ENCODE data around the gene QRFP.

Gene QRFP

DNA sequence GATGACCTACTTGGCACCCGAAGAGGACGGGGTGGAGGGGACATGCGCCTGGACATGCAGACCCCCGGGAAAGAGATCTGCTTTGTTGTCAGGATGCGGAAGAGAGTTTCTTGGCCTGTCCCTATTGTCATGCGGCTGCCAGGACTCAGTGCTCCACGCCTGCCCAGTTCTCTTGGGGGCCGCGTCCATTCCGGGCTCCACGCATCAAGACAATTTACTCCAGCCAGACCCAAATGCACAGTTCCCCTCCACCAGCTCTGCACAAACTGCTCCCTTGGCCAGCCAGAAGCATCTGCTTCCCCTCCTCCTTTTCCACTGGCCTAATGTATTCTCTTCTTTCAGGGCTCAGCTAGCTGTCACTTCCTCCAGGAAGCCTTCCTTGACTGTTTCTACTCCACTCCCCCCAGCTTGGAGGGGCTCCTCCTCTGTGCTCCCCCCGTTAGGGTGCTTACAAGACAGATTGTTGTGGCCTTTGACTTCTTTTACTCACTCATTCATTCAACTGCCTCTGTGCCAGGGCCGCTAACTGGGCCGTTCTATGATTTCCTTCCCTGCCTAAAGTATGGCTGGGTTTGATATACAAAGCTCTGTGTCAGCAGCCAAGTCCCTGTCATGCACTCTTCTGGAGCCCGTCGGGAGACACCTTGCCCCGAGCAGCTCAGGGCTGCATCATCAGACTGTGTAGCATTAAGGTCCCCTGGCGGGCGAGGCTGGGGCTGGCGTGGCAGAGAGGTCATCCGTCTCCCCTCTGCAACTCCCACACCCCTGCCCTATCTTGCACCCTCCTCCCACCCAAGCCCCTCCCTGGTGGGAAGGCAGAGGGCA, 35.9 kb upstream of the QRFP start:
- CTCF ChIA-PET = interaction anchor here (0.5 to 2.6 kb wide), 12 partner anchors 10 to 230 kb away, joined by 3 to 15 read pairs (median 5); no protein-coding TSS in a partner anchor

DNA sequence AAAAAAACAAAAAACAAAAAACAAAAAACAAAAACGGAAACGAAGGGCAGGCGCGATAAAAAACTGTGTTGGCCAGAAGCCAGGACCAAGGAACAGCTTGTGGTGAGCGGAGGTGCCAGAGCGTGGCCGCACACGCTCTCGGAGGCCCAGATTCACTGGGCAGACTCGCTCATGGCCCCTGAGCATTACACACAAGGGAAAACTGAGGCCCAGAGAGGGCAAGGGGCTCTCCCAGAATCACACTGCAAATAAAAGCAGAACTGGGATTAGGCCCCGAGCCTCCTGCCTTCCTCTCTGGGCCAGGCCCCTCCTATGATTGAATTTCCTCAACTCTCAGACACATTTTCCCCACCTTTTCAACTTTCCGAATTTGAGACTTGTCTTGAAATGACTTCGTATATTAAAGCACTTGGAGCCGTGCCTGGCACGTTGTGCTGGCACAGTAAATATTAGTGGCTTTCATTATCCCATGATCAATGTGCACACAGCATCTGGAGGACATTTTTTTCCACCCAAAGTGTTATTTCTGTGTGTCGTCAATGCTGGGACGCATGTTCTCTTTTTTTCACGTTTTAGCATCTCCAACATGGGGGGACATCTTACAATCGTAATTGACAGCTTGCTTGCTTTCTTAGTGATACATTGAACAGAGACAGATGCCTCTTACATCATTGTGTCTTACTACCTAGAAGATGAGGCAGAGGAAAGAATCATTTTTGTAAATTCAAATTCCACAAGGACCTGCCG, 35.1 kb upstream of the QRFP start:
- no peak overlapping the region for H3K27ac ChIP-seq (ENCODE audit: extremely low read depth, low read depth, low read length)
- no peaks in the 10 kb centered on the region for H3K9me3 ChIP-seq (ENCODE audit: control insufficient read depth, insufficient read depth, low read depth, low read length)
- H3K4me1 ChIP-seq (ENCODE audit: control insufficient read depth, insufficient read depth, low read length) = peaks cover 3% of the 10 kb centered on the region; the same call in 1 of the 2 replicates
- CTCF ChIA-PET = interaction anchor here (1.0 to 1.3 kb wide), 3 partner anchors 38 to 115 kb away, joined by 3 to 9 read pairs (median 4); no protein-coding TSS in a partner anchor
- no peak overlapping the region for H3K4me3 ChIP-seq (ENCODE audit: low read depth, low read length)
- POLR2A ChIA-PET = no interaction called here
- no peak for TF ChIP-seq PRDM1 (tag by site-specific recombination; IDR thresholded peaks at IDR 0.05)
- 0 out of 2 replicates have a peak, but pooled peaks have one; percentile 23 for TF ChIP-seq ZNF146 (tag by site-specific recombination; IDR thresholded peaks at IDR 0.05)
- TF ChIP-seq ZNF621 (tag by site-specific recombination; IDR thresholded peaks at IDR 0.05) = no peak
- TF ChIP-seq ZNF350 (tag by site-specific recombination; IDR thresholded peaks at IDR 0.05) = no peak
- TF ChIP-seq ZFP41 (tag by site-specific recombination; IDR thresholded peaks at IDR 0.05; ENCODE audit: borderline replicate concordance) = no peak
- TF ChIP-seq ZNF239 (tag by site-specific recombination; IDR thresholded peaks at IDR 0.05) = no peak
- H3K36me3 ChIP-seq (ENCODE audit: control insufficient read depth in 2 of 2, insufficient read depth in 1 of 2, low read length in 2 of 2) = no peaks in the 10 kb centered on the region

More for the DNA sequence above, 35.9 kb upstream of the QRFP start:
- Histone ChIP-seq H3K4me3 (ENCODE audit: low read depth, low read length) (no peak overlapping the region), H3K27ac (ENCODE audit: extremely low read depth, low read depth, low read length) (no peak overlapping the region), H3K4me1 (ENCODE audit: control insufficient read depth, insufficient read depth, low read length) (peaks cover 3% of the 10 kb centered on the region; the same call in 1 of the 2 replicates), H3K9me3 (ENCODE audit: control insufficient read depth, insufficient read depth, low read depth, low read length) (no peaks in the 10 kb centered on the region), H3K36me3 (ENCODE audit: control insufficient read depth in 2 of 2, insufficient read depth in 1 of 2, low read length in 2 of 2) (no peaks in the 10 kb centered on the region)
- TF ChIP-seq ZNF146 (tag by site-specific recombination; IDR thresholded peaks at IDR 0.05) (no peak), EGR2 (tag by site-specific recombination; IDR thresholded peaks at IDR 0.05; ENCODE audit: low read depth) (0 out of 2 replicates have a peak, but pooled peaks have one; percentile 11), ZFHX2 (tag by site-specific recombination; conservative IDR thresholded peaks at IDR 0.05) (0 out of 2 replicates have a peak, but pooled peaks have one; percentile 9)
- POLR2A ChIA-PET = interaction anchor here (1.0 kb wide), 1 partner anchor 105 kb away, joined by 3 read pairs; no protein-coding TSS in a partner anchor

DNA sequence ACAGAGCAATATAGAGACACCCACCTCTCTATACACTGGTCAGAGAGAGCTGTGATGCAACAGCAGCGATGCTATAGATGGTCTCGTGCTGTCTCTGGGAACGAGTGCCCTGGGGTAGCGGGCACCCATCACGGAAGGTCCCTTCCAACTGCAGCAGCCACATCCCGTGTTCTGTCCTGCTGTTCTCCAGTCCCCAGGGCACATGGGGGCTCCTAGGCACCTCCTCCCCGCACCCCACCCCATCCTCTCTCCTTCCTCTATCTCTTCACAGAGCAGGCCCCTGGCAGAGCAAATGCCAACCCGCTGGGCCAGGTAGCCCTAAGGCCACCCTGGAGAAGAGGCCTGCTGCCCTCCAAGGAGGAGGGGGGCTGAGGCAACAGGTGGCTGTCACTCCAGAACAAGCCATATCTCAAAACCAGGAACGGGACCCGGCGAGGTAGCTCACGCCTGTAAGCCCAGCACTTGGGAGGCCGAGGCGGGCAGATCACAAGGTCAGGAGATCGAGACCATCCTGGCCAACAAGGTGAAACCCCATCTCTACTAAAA, 34.3 kb upstream of the QRFP start:
- H3K9me3 ChIP-seq (ENCODE audit: control insufficient read depth, insufficient read depth, low read depth, low read length) = no peaks in the 10 kb centered on the region

More for the DNA sequence above, 34.3 kb upstream of the QRFP start:
- no peaks in the 10 kb centered on the region for H3K36me3 ChIP-seq (ENCODE audit: control insufficient read depth in 2 of 2, insufficient read depth in 1 of 2, low read length in 2 of 2)
- CTCF ChIA-PET = interaction anchor here (1.0 kb wide), 1 partner anchor 60 kb away, joined by 3 read pairs; no protein-coding TSS in a partner anchor
- POLR2A ChIA-PET = no interaction called here
- peaks cover 3% of the 10 kb centered on the region; the same call in 1 of the 2 replicates for H3K4me1 ChIP-seq (ENCODE audit: control insufficient read depth, insufficient read depth, low read length)
- no peak overlapping the region for H3K4me3 ChIP-seq (ENCODE audit: low read depth, low read length)
- no peak overlapping the region for H3K27ac ChIP-seq (ENCODE audit: extremely low read depth, low read depth, low read length)
- TF ChIP-seq SCRT2 (tag by site-specific recombination; IDR thresholded peaks at IDR 0.05) (peak; percentile 97), SCRT1 (tag by site-specific recombination; IDR thresholded peaks at IDR 0.05; ENCODE audit: borderline replicate concordance) (peak; percentile 91)
- TF ChIP-seq, protein P1, sequence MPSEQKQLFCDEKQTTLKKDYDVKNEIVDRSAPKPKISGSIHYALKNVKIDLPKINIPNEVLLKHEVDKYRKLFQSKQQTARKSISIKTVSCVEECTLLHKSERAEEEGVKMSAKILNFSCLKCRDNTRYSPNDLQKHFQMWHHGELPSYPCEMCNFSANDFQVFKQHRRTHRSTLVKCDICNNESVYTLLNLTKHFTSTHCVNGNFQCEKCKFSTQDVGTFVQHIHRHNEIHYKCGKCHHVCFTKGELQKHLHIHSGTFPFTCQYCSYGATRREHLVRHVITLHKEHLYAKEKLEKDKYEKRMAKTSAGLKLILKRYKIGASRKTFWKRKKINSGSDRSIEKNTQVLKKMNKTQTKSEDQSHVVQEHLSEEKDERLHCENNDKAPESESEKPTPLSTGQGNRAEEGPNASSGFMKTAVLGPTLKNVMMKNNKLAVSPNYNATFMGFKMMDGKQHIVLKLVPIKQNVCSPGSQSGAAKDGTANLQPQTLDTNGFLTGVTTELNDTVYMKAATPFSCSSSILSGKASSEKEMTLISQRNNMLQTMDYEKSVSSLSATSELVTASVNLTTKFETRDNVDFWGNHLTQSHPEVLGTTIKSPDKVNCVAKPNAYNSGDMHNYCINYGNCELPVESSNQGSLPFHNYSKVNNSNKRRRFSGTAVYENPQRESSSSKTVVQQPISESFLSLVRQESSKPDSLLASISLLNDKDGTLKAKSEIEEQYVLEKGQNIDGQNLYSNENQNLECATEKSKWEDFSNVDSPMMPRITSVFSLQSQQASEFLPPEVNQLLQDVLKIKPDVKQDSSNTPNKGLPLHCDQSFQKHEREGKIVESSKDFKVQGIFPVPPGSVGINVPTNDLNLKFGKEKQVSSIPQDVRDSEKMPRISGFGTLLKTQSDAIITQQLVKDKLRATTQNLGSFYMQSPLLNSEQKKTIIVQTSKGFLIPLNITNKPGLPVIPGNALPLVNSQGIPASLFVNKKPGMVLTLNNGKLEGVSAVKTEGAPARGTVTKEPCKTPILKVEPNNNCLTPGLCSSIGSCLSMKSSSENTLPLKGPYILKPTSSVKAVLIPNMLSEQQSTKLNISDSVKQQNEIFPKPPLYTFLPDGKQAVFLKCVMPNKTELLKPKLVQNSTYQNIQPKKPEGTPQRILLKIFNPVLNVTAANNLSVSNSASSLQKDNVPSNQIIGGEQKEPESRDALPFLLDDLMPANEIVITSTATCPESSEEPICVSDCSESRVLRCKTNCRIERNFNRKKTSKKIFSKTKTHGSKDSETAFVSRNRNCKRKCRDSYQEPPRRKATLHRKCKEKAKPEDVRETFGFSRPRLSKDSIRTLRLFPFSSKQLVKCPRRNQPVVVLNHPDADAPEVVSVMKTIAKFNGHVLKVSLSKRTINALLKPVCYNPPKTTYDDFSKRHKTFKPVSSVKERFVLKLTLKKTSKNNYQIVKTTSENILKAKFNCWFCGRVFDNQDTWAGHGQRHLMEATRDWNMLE (tag by site-specific recombination; conservative IDR thresholded peaks at IDR 0.05; ENCODE audit: low read depth) = no peak

All from HEK293 (cell line).